Dermis blood vessel endothelial cell (primary cell): ENCODE measurements around the gene GNG4. TPM values are rescaled to one million over a fixed set of nuclear protein-coding genes. Genes with fewer than 3 reads are reported as not detected.
"Not testable (repeated sequence)": the region's sequence is repeated elsewhere in the genome, so short reads cannot be mapped to it uniquely, and the experiment has no call there.

Experiments used
- DNase-seq: peaks from one replicate; pipeline ENCODE4 v3.0.0; 2010
- total RNA-seq: library from RNA; depleted of rRNA; stranded (reverse); fragments of >200 nt; gene quantifications from 2 replicates; pipeline ENCODE4 v1.2.3, GENCODE V29; 2014

GNG4 gene
- total RNA-seq, 1 donor from 2014 or later = 0.17 TPM

GRCh38 chr1:235582130-235582529 lies 67.5 kb downstream of the GNG4 start:
- no peak for DNase-seq

- no peak for DNase-seq
Observed at GRCh38 chr1:235579891-235580290, 69.7 kb downstream of the GNG4 start.

GRCh38 chr1:235575597-235575996 lies 74.0 kb downstream of the GNG4 start:
- no peak for DNase-seq

GRCh38 chr1:235573880-235574279 lies 75.7 kb downstream of the GNG4 start:
- no peak for DNase-seq

GRCh38 chr1:235572971-235573370 lies 76.6 kb downstream of the GNG4 start:
- DNase-seq = not testable (repeated sequence)

- DNase-seq = no peak
Observed at GRCh38 chr1:235571482-235571881, 78.1 kb downstream of the GNG4 start.

- DNase-seq = no peak
Observed at GRCh38 chr1:235567812-235568503, 81.6 kb downstream of the GNG4 start.

- no peak for DNase-seq
Observed at GRCh38 chr1:235566084-235566483, 83.5 kb downstream of the GNG4 start.

GRCh38 chr1:235563513-235564061 lies 86.0 kb downstream of the GNG4 start:
- DNase-seq = no peak

GRCh38 chr1:235562589-235562988 lies 87.0 kb downstream of the GNG4 start:
- DNase-seq = no peak

GRCh38 chr1:235558621-235559169 lies 90.9 kb downstream of the GNG4 start:
- DNase-seq = no peak

- DNase-seq = peak; percentile 4
Observed at GRCh38 chr1:235557495-235557894, 92.1 kb downstream of the GNG4 start.

- no peak for DNase-seq
Observed at GRCh38 chr1:235556807-235557206, 92.8 kb downstream of the GNG4 start.

- DNase-seq = no peak
Observed at GRCh38 chr1:235553112-235553551, 96.5 kb downstream of the GNG4 start.

- no peak for DNase-seq
Observed at GRCh38 chr1:235552146-235552716, 97.4 kb downstream of the GNG4 start.

GRCh38 chr1:235549351-235550139 lies 100.0 kb downstream of the GNG4 start:
- no peak for DNase-seq

GRCh38 chr1:235546369-235547155 lies 103.0 kb downstream of the GNG4 start:
- not testable (repeated sequence) for DNase-seq

GRCh38 chr1:235545292-235545930 lies 104.2 kb downstream of the GNG4 start:
- DNase-seq = no peak

GRCh38 chr1:235542845-235543244 lies 106.7 kb downstream of the GNG4 start:
- not testable (repeated sequence) for DNase-seq

- DNase-seq = no peak
Observed at GRCh38 chr1:235533476-235534168, 116.0 kb downstream of the GNG4 start.

GRCh38 chr1:235532360-235532759 lies 117.2 kb downstream of the GNG4 start:
- no peak for DNase-seq
